CD4-positive, alpha-beta T cell treated with Interleukin-4 for 1 hour (primary cell): Measurements from ENCODE around the gene RFNG.

Source experiments
- DNase-seq, 2 donors: peaks; one replicate each; pipeline ENCODE4 v3.0.0-alpha.2; 2020 to 2022

Gene RFNG

GRCh38 chr17:82051776-82052637 lies at the start of gene RFNG, which contains the start of gene GPS1:
RFNG (minus strand) TSS chr17:82051811; CDS start chr17:82051766, 45 bp downstream.
GPS1 (plus strand) TSS chr17:82051898; CDS start chr17:82051932, 34 bp downstream.
- peak; percentile 66 to 75 for DNase-seq

- no peak for DNase-seq
Observed at GRCh38 chr17:82101301-82101715, 49.7 kb upstream of the RFNG start.

GRCh38 chr17:82100502-82101298 lies 49.1 kb upstream of the RFNG start:
- no peak for DNase-seq

GRCh38 chr17:82098939-82099763 lies 47.5 kb upstream of the RFNG start:
- peak in 1 of 2 donors; percentile 18 for DNase-seq

GRCh38 chr17:82098169-82098938 lies 46.7 kb upstream of the RFNG start, which contains the start of gene FASN:
FASN (minus strand) TSS chr17:82098236; CDS start chr17:82096445, 1,791 bp downstream.
- peak; percentile 95 for DNase-seq

- no peak for DNase-seq
Observed at GRCh38 chr17:82097919-82098168, 46.2 kb upstream of the RFNG start.

- DNase-seq = peak in 1 of 2 donors; percentile 24
Observed at GRCh38 chr17:82097184-82097918, 45.7 kb upstream of the RFNG start.

- no peak for DNase-seq
Observed at GRCh38 chr17:82096709-82097183, 45.1 kb upstream of the RFNG start.

- no peak for DNase-seq
Observed at GRCh38 chr17:82095777-82096708, 44.4 kb upstream of the RFNG start.

GRCh38 chr17:82094931-82095776 lies 43.5 kb upstream of the RFNG start:
- no peak for DNase-seq

GRCh38 chr17:82092995-82093751 lies 41.6 kb upstream of the RFNG start:
- DNase-seq = no peak

- DNase-seq = no peak
Observed at GRCh38 chr17:82092628-82092994, 41.0 kb upstream of the RFNG start.

- DNase-seq = no peak
Observed at GRCh38 chr17:82092094-82092586, 40.5 kb upstream of the RFNG start.

- no peak for DNase-seq
Observed at GRCh38 chr17:82091264-82092066, 39.9 kb upstream of the RFNG start.

- DNase-seq = no peak
Observed at GRCh38 chr17:82090549-82091263, 39.1 kb upstream of the RFNG start.

GRCh38 chr17:82089723-82090548 lies 38.3 kb upstream of the RFNG start:
- DNase-seq = no peak
